Measurements from ENCODE around the gene HIP1R. TPM values are rescaled to one million over a fixed set of nuclear protein-coding genes. Genes with fewer than 3 reads are reported as not detected.
A peak's percentile ranks its signal among the peaks of the same experiment; 100 is the strongest.

The HIP1R gene
- total RNA-seq, 6 donors from 2014 or later, result 34.2 to 137 (median 46.9) TPM

DNA sequence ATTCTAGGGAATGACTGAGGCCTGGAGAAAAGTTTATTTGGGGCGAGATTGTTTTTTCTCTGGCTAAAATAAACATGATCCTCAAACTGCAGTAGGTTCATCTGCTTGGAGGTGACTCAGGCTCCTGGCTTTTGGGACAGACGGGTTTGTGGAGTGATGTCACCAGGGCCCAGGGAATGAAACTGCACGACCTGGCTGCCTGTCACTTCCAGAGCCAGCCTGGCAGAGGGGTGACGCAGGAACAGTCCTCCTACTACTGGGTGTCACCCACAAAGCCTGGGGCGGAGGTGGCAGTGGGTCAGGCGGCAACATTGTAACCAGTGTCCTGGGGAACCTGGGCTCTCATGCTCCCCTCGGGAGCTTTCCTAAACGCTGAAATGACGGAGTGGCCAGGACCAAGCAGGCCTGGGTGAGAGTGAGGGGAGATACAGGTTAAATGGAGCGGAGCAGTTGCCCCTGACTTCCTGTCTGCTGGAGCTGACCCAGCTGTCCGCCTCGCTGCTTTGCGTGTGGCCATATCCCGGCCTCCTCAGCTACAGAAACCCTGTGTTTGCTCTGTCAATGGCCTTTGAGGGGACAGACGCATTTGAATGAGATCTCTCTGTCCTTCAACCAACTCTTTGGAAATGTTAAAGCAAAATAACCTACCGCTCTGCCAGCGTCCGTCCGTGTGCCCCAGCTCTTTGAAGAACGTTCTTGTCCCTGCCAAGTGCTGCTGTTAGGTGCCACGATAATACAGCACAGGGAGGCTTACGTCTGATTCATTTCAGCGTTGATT, 6.5 kb downstream of the HIP1R start:
- TF ChIP-seq POLR2A (IDR thresholded peaks at IDR 0.05) (no peak), CTCF (IDR thresholded peaks at IDR 0.05) (no peak), EP300 (IDR thresholded peaks at IDR 0.05) (no peak), POLR2AphosphoS5 (IDR thresholded peaks at IDR 0.05) (no peak)
- ATAC-seq (ENCODE audit: low FRiP score in 2 of 2) (no peak), DNase-seq (peak in 1 of 2 donors; percentile 73)
- no peaks in the 10 kb centered on the region for H3K27me3 ChIP-seq
- peaks cover 0 to 4% (median 0%) of the 10 kb centered on the region in 4 donors for H3K36me3 ChIP-seq
- H3K27ac ChIP-seq, result peak overlapping the region; percentile 6 to 73 (median 63)
- WGBS, 2 donors, result 53 to 79% methylated on average over 17 to 19 of the region's 23 CpGs
- no peak overlapping the region for H3K4me3 ChIP-seq
- H3K4me1 ChIP-seq, result peaks cover 19 to 57% (median 33%) of the 10 kb centered on the region in 4 donors
- H3K9me3 ChIP-seq, result no peaks in the 10 kb centered on the region

DNA sequence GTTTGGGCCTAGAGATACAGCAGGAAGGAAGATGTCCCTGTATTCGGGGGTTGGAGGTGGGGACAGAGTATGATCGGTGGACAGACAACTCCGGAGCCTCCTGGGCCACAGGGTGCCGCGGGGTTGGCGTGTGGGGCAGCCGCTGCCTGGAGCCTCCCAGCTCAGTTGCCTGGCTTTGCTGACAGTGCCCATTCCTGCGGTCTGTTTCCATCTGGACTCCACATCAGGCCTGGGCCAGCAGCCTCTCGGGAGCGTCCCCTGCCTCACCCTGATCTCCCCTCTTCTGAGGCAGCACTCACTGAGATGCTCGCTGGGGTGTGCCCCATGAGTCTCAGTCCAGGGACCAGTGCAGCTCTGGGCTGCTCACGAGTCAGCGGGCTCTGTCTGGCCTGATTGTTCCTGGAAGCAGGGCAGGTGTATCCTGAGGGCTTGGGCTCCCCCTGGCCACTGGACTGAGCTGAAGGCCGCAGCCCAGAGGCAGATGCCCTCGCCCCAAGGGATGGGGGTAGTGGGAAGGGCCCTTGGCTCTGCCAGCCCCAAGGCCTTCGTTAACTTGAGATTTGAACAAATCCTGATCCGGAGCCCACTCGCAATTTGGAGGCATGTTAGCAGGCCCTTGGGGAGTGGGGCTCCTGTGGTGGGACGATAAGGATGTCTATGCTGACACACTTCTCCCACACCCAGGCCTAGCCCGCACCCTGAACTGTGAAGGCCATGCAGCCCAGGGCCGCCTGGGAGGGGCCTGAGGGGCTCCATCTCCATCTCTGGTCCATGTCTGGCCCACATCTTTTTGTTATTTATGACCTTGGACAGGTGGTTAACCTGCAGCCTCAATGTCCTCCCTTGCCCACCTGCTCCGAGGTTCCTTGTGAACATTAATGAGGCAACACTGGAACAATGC, 7.5 kb downstream of the HIP1R start:
- Histone ChIP-seq H3K4me1 (peaks cover 9 to 48% (median 26%) of the 10 kb centered on the region in 4 donors), H3K9me3 (no peaks in the 10 kb centered on the region), H3K36me3 (peaks cover 0 to 4% (median 0%) of the 10 kb centered on the region in 4 donors), H3K4me3 (no peak overlapping the region), H3K27ac (peak overlapping the region in 2 of 4 donors; percentile 65 to 73), H3K27me3 (no peaks in the 10 kb centered on the region)
- TF ChIP-seq EP300 (IDR thresholded peaks at IDR 0.05) (no peak), POLR2AphosphoS5 (IDR thresholded peaks at IDR 0.05) (no peak), CTCF (IDR thresholded peaks at IDR 0.05) (no peak), POLR2A (IDR thresholded peaks at IDR 0.05) (no peak)
- peak in 1 of 2 donors; percentile 73 for DNase-seq
- ATAC-seq (ENCODE audit: low FRiP score in 2 of 2), result no peak
- WGBS, 2 donors, result 74 to 78% methylated on average over 15 to 22 of the region's 22 CpGs

DNA sequence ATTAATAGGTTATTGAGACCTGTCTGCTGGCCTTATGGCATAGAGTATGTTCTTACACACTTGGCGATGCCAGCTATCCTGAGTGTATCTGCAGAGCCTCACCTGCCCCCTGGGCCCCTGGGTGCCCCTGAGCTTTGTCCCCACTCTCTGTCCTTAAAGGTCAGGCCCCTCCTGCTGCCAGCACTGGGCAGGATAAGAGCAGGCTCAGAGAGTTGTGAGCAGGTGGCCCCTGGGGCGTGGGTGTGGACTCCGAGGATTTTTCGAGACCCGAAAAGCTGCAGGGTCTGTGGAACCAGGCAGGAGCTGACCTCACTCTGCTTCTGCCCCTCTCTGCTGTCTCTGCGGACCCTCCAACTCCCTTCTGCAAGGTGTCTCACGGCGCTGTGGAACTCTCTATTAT, 8.2 kb downstream of the HIP1R start:
- TF ChIP-seq CTCF (IDR thresholded peaks at IDR 0.05), result no peak
- no peak for TF ChIP-seq POLR2AphosphoS5 (IDR thresholded peaks at IDR 0.05)
- TF ChIP-seq POLR2A (IDR thresholded peaks at IDR 0.05), result no peak
- TF ChIP-seq EP300 (IDR thresholded peaks at IDR 0.05), result no peak
- 89 to 96% methylated on average over 7 to 8 of the region's 8 CpGs for WGBS, 2 donors
- DNase-seq, result no peak
- H3K27me3 ChIP-seq, result no peaks in the 10 kb centered on the region
- H3K36me3 ChIP-seq, result peaks cover 0 to 9% (median 2%) of the 10 kb centered on the region in 4 donors
- no peak for ATAC-seq (ENCODE audit: low FRiP score in 2 of 2)
- H3K4me3 ChIP-seq, result no peak overlapping the region
- no peak overlapping the region for H3K27ac ChIP-seq
- peaks cover 7 to 41% (median 22%) of the 10 kb centered on the region in 4 donors for H3K4me1 ChIP-seq
- H3K9me3 ChIP-seq, result no peaks in the 10 kb centered on the region

- no peaks in the 10 kb centered on the region for H3K9me3 ChIP-seq
- H3K27me3 ChIP-seq, result no peaks in the 10 kb centered on the region
- ATAC-seq (ENCODE audit: low FRiP score in 2 of 2), result no peak
- WGBS, 2 donors, result 89 to 92% methylated on average over 7 to 8 of the region's 8 CpGs
- H3K27ac ChIP-seq, result no peak overlapping the region
- H3K4me1 ChIP-seq, result peaks cover 7 to 44% (median 21%) of the 10 kb centered on the region in 4 donors
- DNase-seq, result no peak
- peaks cover 0 to 19% (median 6%) of the 10 kb centered on the region in 4 donors for H3K36me3 ChIP-seq
- H3K4me3 ChIP-seq, result no peak overlapping the region
- TF ChIP-seq POLR2AphosphoS5 (IDR thresholded peaks at IDR 0.05) (no peak), EP300 (IDR thresholded peaks at IDR 0.05) (no peak), CTCF (IDR thresholded peaks at IDR 0.05) (no peak), POLR2A (IDR thresholded peaks at IDR 0.05) (no peak)
These were observed 9.2 kb downstream of the HIP1R start for GRCh38 chr12:122844366-122844971.

All from upper lobe of left lung (tissue), 6 donors.